Measurements from ENCODE around the gene FMN1. TPM values are rescaled to one million over a fixed set of nuclear protein-coding genes. Genes with fewer than 3 reads are reported as not detected.

Gene FMN1
- total and polyA plus RNA-seq, 2 of the 8 experiments (the other 6 are each of a cell fraction or from before 2014, with no cell fraction given), result 0.27 to 3.7 TPM

DNA sequence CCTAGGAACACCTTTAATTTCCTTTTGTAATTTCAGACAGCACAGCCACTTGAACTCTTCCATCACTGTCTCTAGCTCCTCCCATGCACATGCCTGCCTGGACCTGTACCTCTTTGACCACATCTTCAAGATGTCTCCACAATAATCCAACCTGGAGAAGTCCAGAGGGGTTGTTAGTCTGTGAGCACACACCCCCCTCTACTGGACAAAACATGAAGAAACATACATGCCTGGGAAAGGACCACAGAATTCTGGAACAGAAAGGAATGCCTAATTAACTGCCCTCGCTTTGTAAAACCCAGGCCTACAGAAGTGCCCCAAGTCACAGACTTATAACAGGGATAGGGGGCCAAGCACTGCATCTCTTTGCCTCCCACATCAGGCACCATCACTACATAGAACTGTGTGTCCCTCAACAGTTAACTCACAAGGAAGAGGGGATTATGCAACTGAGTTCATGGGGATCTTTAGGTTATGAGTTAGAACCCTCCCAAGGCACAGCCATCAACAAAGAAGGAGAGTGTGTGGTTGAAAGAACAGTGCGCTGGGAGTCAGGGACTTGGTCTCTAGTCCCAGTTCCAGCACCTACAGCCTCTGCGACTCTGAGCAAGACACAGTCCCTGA lies 61.7 kb downstream of the FMN1 start:
- peak; percentile 91 for FAIRE-seq
- 86% methylated on average over 3 of the region's 3 CpGs; no CpG with 5 or more reads in 1 of the 2 experiments for WGBS, 2 experiments (ENCODE audit: extremely low coverage in 1 of 2, insufficient coverage in 1 of 2, insufficient read length in 1 of 2, insufficient replicate concordance in 2 of 2, low coverage in 1 of 2, low lambda C conversion rate in 2 of 2, missing lambda C conversion rate in 1 of 2)
- ChIA-PET CTCF (ENCODE audit: partially characterized antibody) (interaction anchor here (0.6 to 9.7 kb wide), 52 partner anchors 9 to 877 kb away, joined by 3 to 161 read pairs (median 4); no protein-coding TSS in a partner anchor), POLR2A (ENCODE audit: partially characterized antibody) (interaction anchor here (0.6 kb wide), 1 partner anchor 1076 kb away, joined by 3 read pairs; no protein-coding TSS in a partner anchor)
- no peak overlapping the region for H4K8ac ChIP-seq (ENCODE audit: extremely low read depth, insufficient read depth, low read length)
- H3K79me1 ChIP-seq (ENCODE audit: low read depth, low read length), result no peaks in the 10 kb centered on the region
- no peaks in the 10 kb centered on the region for H3K36me3 ChIP-seq (ENCODE audit: control insufficient read depth in 2 of 4, insufficient read depth in 4 of 4, low read length in 3 of 4)
- H3K4me3 ChIP-seq (ENCODE audit: extremely low read depth in 1 of 4, insufficient read depth in 2 of 4, low read depth in 3 of 4, low read length in 4 of 4), result no peak overlapping the region
- no peaks in the 10 kb centered on the region for H3K4me1 ChIP-seq (replicated peaks in 1 of 4; ENCODE audit: control insufficient read depth in 3 of 4, insufficient read depth in 4 of 4, low read length in 3 of 4)
- no peaks in the 10 kb centered on the region for H3K27me3 ChIP-seq (replicated peaks in 1 of 4; ENCODE audit: control insufficient read depth in 3 of 4, extremely low read depth in 1 of 4, insufficient read depth in 3 of 4, low read length in 3 of 4)
- H4K20me1 ChIP-seq (replicated peaks in 1 of 2; ENCODE audit: control insufficient read depth in 1 of 2, insufficient read depth in 2 of 2, low read length in 2 of 2), result no peaks in the 10 kb centered on the region
- H2BK120ac ChIP-seq (replicated peaks; ENCODE audit: low read depth, low read length), result no peak overlapping the region
- H3K9ac ChIP-seq (replicated peaks in 1 of 4; ENCODE audit: extremely low read depth in 1 of 4, low read depth in 3 of 4, low read length in 3 of 4), result no peak overlapping the region
- no peak overlapping the region for H3K56ac ChIP-seq (replicated peaks; ENCODE audit: insufficient read length, low read depth, low read length)
- no peaks in the 10 kb centered on the region for H3K23me2 ChIP-seq (ENCODE audit: low read depth, low read length)
- H3K4me2 ChIP-seq (ENCODE audit: insufficient read depth in 1 of 2, low read depth in 2 of 2, low read length in 2 of 2), result no peak overlapping the region
- H2AFZ ChIP-seq (ENCODE audit: low read length), result peak overlapping the region; percentile 77
- H4K91ac ChIP-seq (replicated peaks; ENCODE audit: insufficient read length, low read length), result no peak overlapping the region
- no peak overlapping the region for H2AK5ac ChIP-seq (ENCODE audit: low read depth, low read length)
- H3K18ac ChIP-seq (ENCODE audit: extremely low read depth, low read length), result no peak overlapping the region
- no peak overlapping the region for H2BK12ac ChIP-seq (ENCODE audit: low read depth, low read length)
- H3K79me2 ChIP-seq (ENCODE audit: control insufficient read depth in 1 of 2, insufficient read depth in 2 of 2, low read length in 2 of 2), result no peaks in the 10 kb centered on the region
- no peak overlapping the region for H3K23ac ChIP-seq (ENCODE audit: insufficient read length)
- H4K5ac ChIP-seq (ENCODE audit: insufficient read length, low read depth, low read length), result no peak overlapping the region
- no peak overlapping the region for H3K27ac ChIP-seq (ENCODE audit: low read depth, low read length)
- no peak overlapping the region for H2BK5ac ChIP-seq (ENCODE audit: low read depth, low read length)
- 0 out of 4 replicates have a peak, but pooled peaks cover 0 to 2% of the 10 kb centered on the region in 2 experiments for H3K9me3 ChIP-seq (ENCODE audit: insufficient read depth in 2 of 2, low read depth in 1 of 2, low read length in 1 of 2)
- no peak overlapping the region; the same call in 1 of the 2 replicates for H2BK15ac ChIP-seq (ENCODE audit: low read length)
- H2BK20ac ChIP-seq (ENCODE audit: low read length), result no peak overlapping the region
- peak in 1 of 2 experiments; percentile 27 for DNase-seq (ENCODE audit: low read depth in 1 of 2, low spot score in 2 of 2)
- no peak overlapping the region for H3K4ac ChIP-seq (replicated peaks; ENCODE audit: insufficient read length, low read depth, low read length)
- no peak overlapping the region for H3K14ac ChIP-seq (ENCODE audit: insufficient read length)
- TF ChIP-seq, protein P1, sequence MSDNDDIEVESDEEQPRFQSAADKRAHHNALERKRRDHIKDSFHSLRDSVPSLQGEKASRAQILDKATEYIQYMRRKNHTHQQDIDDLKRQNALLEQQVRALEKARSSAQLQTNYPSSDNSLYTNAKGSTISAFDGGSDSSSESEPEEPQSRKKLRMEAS (IDR thresholded peaks at IDR 0.05), result no peak
- TF ChIP-seq, protein P2, sequence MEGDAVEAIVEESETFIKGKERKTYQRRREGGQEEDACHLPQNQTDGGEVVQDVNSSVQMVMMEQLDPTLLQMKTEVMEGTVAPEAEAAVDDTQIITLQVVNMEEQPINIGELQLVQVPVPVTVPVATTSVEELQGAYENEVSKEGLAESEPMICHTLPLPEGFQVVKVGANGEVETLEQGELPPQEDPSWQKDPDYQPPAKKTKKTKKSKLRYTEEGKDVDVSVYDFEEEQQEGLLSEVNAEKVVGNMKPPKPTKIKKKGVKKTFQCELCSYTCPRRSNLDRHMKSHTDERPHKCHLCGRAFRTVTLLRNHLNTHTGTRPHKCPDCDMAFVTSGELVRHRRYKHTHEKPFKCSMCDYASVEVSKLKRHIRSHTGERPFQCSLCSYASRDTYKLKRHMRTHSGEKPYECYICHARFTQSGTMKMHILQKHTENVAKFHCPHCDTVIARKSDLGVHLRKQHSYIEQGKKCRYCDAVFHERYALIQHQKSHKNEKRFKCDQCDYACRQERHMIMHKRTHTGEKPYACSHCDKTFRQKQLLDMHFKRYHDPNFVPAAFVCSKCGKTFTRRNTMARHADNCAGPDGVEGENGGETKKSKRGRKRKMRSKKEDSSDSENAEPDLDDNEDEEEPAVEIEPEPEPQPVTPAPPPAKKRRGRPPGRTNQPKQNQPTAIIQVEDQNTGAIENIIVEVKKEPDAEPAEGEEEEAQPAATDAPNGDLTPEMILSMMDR (IDR thresholded peaks at IDR 0.05; ENCODE audit: control extremely low read depth in 1 of 3, insufficient read depth in 1 of 3, low read depth in 1 of 3, low read length in 3 of 3), result peak in 2 of 3 experiments; percentile 74; a peak in 3 of 4 replicates
- no peak for TF ChIP-seq EGR1 (IDR thresholded peaks at IDR 0.05; ENCODE audit: borderline replicate concordance, low read depth, low read length)
- no peak for TF ChIP-seq KDM5A (IDR thresholded peaks at IDR 0.05; ENCODE audit: low read length)
- no peak for TF ChIP-seq NANOG (IDR thresholded peaks at IDR 0.05; ENCODE audit: insufficient read depth, low read depth, low read length, poor library complexity, severe bottlenecking)
- TF ChIP-seq RAD21 (IDR thresholded peaks at IDR 0.05 in 1 of 2, conservative IDR thresholded peaks at IDR 0.05 in 1 of 2; ENCODE audit: low read depth in 2 of 2, low read length in 2 of 2), result peak; percentile 89 to 94
- no peak for TF ChIP-seq POLR2AphosphoS5 (IDR thresholded peaks at IDR 0.05; ENCODE audit: low read depth, low read length)
- TF ChIP-seq SP1 (IDR thresholded peaks at IDR 0.05; ENCODE audit: low read depth, low read length), result no peak
- TF ChIP-seq CHD1 (IDR thresholded peaks at IDR 0.05; ENCODE audit: low read depth, low read length), result no peak
